ENCODE results near the gene STAU1.

GRCh38 chr20:49181265-49181877 lies 6.8 kb downstream of the STAU1 start:
- TF ChIP-seq POLR2A (IDR thresholded peaks at IDR 0.05) (no peak), CTCF (IDR thresholded peaks at IDR 0.05) (no peak), POLR2AphosphoS5 (IDR thresholded peaks at IDR 0.05) (peak in 2 of 4 donors; percentile 8 to 23)

Data from sigmoid colon (tissue), 4 donors.